Measurements from ENCODE around the gene AGA.
A peak's percentile ranks its signal among the peaks of the same experiment; 100 is the strongest.

AGA gene
- total RNA-seq = 32.7 to 35.4 reads per million in 2 donors

DNA sequence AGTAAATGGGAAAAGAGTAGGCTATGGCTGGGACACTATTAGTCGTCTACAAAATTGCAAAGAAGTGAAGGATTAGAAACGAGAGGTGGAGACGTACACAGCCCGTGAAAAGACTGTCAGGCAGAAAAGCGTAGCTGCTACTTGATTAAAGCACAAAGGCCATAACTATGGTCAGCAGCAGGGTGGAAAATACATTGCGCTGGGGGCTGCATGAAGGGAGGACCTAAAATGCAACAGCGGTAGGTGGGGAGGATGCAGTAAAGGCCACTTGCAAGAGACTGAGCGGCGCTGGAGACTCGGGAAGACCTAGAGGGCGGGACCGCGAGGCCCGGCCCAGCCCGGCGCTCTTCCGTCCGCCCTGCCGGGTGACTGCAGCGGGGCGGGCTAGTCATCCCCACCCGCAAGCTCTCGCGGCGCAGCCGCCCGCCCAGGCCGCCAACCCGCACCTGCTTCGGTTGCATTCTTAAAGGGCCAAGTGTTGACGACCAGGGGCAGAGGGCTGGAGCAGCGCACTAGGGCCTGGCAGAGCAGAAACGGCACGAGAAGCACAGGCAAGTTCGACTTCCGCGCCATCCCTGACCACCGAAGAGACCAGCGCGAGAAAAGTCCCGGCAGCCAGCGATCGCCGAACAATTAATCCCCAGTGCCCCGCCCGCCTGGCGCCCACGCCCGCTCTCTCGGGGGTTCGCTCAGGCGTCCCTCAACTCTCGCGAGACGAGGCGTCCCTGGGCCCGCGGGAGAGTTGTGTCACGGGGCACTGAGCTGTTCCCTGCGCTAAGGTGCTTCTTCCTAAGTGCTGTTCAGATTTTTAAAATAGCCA lies at the start of gene AGA:
Gene AGA (minus strand): TSS at position 635 of the 820 bp plus-strand sequence. CDS start 62 bp downstream, at position 573.
- DNase-seq = peak; percentile 90

DNA sequence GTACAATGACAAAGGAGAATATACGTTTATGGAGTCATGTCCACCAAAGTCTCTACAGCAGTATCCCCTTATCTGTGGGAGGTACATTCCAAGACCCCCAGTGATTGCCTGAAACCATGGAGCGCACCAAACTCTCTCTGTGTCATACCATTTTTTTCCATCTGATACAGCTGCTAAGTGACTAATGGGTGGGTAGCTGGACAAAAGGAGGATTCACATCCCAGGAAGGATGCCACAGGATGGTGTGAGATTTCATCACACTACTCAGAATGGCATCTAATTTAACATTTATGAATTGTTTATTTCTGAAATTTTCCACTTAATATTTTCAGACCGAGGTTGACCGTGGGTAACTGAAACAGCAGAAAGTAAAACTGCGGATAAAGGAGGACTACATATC lies 49.8 kb upstream of the AGA start:
- DNase-seq = no peak

DNA sequence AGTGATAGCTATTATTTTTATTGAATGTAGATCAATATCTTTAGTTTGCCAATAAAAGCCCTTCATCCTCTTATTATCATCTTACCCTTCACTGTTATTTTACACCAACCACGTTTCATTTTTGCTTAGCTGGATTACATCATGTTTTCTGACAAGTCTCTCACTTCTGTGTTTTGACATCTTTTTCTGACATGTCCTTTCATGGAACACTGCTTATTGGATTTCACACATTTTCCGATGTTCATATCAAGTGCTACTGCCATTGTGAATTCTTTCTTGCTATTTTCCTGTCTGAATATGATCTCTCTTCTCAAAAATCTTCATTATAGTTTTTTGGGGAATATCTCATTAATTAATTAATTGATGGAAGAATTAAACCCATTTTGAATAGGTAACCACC lies 48.5 kb upstream of the AGA start:
- DNase-seq = no peak

DNA sequence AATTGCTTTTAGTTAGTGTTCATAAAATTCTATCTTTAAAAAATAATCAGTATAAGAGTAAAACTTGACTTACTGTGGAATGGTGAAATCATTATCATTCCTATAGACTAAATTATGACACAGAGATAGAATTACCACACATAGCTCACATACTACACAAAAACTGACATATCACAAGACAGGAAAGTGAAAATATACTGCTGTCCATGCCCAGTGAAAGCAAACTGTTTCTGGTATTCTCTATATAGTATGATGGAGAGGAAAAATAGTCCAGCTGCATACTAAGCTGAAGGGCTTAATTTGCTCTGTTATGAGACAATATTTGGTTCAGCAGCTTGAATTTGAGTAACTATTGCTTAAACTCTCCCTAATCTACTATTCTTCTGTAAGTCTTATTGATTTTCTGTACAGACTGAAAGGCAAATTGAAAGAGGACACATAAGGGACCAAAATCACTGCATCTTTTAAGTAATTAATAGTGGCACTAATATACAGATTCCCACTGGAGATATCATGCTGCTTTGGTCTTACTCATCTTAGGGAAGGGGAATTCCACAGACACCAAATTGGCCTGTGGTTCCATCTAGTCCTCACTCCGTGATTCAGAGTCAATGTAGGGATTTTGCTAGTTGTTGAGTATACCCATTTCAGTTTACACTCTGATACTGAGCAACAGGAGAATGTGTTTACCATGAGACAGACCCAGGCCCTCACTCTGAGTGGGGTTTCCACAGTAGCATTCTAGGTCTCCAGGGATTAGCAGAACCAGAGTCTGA lies 47.4 kb upstream of the AGA start:
- no peak for DNase-seq

DNA sequence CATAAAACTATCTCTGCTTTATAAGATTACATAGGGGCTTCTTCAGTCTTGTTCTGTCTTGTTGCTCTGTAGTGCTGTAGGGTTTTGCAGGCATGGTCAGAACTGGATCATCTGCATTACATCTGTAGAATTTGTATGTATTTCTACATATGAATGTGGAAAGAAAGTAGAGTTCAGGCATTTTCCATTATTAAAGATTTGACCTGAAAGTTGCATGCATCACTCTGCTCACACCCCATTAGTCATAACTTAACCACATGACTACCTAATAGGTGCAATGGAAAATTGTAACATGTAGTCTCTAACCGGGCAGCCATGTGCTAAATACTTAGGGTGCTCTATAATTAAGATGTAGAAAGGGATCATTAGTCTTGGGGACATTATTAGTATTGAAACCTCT lies 45.7 kb upstream of the AGA start:
- DNase-seq = no peak

DNA sequence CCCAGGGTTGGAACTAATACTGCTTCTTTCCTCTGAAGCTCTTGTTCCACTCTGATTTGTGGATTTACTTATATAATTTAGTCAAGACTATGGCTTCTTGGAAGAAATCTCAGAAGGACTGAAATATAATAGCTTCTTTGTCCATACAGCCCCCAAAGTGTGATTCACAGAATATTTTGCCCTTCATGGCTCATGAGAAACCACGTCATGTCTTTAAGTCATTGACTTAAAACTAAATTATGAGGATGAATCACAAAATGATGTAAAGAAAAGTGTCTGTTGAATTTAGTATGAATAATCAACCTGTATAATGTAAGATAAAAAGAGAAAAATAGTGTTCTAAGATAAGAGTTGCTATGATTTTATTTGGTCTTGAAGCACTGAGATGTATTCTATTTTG lies 43.3 kb upstream of the AGA start:
- no peak for DNase-seq

DNA sequence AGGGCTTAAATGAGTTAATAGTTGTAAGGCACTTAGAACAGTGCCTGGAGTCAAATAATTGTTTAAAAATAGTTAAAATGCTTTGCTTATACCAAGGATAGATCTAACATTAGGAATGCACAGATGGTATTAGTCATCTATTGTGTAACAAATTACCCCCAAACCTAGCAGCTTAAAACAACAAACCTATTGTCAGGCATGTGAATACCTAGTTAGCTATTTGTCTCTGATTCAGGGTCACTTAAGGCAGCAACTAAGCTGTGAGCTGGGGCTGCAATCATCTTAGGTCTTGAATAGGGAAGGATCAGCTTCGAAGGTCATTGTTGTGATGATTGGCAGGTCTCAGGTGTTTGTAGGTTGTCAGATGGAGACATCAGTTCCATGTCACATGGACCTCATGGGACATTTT lies 42.4 kb upstream of the AGA start:
- no peak for DNase-seq

DNA sequence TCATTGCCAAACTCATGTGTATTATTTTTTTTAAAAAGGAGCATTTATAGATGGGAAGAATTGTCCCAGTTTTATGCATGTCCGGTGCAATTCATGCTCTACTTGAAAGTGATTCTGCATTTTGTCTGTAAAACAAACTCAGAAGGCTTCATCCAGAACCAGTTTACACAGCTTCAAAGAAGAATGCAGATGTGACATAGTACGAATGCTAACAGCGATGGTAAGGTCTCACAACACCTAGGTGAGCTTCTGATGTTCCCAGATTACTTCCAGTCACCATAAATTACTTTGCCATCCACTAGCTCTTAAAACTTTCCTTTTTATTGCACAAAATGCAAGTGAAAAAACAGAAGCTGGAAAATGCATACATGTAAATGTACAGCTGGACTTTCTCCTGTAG lies 41.5 kb upstream of the AGA start:
- no peak for DNase-seq

DNA sequence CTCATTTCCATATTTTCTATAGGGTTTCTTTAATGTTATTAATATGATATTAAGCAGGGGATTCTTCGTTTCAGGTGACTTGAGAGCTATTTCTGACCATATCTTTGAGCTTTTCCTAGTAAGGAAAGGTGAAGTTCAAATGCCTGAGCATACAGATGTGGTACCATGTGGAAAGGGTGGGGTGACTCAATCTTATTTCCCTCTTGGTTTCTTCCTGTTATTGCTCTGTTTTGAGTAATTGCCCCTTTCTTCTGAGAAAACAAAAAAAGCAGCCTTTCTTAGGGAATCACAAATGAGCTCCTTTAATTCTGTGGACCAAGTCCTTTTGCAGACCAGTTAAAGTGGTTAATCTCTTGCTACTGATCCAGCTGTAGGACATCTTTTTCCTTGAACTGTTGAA lies 41.0 kb upstream of the AGA start:
- DNase-seq = no peak

DNA sequence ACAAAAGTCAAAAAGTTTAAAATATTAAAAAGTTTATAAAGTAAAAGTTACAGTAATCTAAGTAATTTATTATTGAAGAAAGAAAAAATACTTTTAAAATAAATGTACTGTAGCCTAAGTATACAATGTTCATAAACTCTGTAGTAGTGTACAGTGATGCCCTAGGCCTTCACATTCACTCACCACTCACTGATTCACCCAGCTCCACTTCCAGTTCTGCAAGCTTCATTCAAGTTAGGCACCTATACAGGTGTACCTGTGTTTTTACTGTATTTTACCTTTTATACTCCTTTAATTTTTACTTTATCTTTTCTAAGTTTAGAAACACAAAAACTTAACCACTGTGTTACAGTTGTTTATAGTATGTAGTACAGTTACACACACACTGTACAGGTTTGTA lies 40.1 kb upstream of the AGA start:
- no peak for DNase-seq

DNA sequence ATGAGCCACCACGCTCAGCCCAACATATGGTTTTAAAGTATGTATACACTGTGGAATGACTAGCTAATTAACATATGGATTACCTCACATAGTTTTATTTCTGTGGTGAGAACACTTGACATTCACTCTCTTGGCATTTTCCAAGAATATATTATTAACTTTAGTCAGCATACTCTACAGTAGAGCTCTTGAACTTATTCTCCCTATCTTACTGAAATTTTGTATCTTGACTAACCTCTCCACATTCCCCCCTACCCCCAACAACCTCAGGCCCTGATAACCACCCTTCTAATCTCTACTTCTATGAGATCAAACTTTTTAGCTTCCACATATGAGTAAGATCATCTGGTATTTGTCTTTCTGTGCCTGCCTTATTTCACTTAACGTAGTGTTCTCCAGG lies 38.6 kb upstream of the AGA start:
- DNase-seq = no peak

DNA sequence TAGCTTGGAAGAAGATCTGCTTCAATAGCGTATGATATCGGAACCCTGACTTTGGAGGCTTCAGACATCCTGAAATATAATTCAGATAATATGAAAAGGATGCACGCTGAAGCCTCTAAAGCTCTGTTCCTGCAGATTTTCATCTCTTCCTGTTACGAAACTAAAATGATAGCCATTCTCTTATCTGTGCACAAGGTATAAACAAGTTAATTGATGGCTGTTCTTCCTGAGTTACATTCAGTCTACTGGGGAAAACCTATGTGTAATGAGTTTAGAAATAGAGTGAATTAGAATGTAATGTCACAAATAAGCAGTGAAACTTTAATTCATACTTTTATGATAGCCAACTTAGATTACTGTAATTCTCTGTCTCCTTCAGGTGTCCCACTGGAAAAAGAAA lies 36.8 kb upstream of the AGA start:
- no peak for DNase-seq

DNA sequence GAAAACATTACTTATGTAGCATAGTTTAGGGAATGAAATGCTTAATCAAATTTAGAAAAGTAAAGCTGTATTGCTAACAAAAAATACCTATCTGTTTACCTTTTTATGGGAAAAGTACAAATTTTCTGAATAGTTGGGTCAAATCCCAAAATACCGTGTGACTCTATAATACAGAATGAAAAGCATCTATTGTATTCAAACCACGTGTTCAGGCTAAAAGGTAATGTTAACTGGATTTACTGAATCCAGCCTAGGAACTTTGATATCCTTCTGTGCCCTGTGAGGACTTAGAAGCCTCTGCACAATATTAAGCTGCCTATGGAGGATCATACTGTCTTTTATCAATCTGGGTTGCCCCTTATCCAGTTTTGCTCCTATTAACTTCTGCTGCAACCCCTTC lies 36.3 kb upstream of the AGA start:
- no peak for DNase-seq

DNA sequence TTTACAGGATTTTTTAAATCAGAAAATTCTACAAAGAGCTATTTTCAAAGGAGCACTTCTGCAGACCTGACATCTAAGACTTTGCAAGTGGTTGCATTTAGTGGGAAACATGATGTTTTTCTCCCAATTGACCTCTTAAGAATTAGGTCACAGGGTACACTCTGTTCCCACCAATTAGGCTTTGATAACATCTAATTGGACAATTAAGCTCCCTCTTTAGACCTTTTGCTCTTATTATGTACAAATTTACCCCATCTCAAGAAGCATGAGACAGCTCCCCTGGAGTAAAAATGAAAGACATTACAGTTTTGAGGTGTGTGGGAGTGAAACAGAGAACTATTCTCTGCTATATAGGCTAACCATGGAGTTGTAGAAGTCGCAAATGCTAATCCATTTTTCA lies 31.8 kb upstream of the AGA start:
- no peak for DNase-seq

DNA sequence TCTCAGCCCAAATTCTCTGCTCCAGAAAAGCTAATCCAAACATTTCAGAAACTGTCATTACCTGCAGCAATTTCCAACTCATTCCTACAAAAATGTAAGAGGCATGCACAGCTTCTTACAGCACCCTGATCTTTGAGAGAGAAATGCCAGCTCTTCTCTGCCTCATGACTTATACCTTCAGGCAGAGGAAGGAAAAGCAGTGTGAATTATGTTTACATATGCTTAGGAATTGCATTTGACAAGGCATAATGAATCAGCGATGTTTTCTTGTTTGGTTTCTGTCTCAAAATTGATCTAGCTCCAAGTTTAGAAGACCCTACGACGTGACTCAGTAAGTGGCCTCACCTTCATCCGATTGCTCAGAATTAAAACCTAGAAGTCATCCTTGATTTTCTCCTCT lies 21.8 kb upstream of the AGA start:
- DNase-seq = no peak

DNA sequence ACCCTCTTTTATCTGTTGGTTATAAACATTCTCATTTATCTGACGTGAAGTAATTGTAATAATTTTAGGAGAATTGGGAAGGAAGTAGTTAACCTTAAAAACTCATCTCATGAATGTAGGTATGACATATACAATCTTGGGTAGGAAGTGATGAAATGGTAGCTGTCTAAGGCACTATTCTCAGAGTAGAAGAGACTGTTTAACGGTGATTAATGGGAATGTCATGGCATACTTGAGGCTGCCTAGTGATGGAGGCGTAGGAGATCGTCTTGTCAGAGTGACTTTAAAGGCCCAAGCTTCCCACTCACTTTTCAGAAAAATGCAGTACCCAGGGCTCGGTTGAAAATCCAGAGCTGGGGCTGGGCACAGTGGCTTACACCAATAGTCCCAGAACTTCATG lies 19.4 kb upstream of the AGA start:
- DNase-seq = no peak

DNA sequence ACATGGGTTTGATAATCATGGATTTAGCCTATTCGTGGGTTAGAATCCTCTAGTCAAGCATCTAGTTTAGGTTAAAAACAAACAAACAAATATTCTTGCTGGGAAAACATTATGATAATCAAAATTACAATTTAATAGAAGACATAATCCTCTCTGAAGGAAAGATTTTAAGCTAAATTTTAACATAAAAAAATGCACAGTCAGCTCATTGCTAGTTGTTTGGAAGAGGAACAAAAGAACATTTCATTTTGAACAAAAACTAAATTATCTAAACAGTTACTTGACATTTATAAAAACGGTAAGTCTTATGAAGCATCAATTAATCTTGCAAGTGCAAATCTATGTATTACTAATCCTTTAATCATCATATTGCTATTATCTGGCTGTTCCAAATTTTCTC lies 18.2 kb upstream of the AGA start:
- no peak for DNase-seq

DNA sequence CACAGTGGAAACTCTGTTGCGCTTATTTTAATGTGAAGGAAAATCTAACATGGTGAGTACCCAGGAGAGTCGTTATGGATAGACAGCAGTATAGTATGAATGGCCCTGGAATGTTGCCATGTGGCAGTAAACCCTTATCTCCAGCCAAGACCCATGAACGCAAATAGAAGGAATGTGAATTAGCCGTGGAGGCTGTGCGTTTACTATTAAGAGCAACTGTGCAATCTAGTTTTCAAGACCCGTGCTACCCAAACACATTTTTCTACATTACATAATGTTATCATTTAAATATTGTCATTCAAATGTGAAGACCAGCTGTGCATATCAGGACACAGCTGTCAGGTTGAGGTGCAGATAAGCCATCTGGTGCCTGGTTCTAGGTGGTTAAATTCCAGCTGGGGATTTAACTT lies 13.3 kb upstream of the AGA start:
- DNase-seq = no peak

DNA sequence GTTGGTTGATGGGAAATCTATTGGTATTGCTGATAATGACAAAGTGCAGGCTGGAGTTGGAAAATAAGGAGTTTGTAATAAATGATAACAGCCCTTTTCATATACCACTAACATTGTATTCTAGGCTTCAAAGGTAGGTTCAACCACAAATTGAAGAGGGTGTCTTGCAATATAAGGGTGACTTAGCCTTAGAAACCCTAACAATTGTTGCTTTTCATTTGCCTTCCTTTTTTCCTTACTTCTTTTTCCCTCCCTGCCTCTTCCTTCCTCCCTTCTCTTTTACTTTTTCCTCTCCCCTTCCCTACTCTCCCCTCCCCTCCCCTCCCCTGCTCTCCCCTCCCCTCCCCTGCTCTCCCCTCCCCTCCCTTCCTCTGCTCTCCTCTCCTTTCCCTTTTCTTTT lies 10.9 kb upstream of the AGA start:
- DNase-seq = no peak

DNA sequence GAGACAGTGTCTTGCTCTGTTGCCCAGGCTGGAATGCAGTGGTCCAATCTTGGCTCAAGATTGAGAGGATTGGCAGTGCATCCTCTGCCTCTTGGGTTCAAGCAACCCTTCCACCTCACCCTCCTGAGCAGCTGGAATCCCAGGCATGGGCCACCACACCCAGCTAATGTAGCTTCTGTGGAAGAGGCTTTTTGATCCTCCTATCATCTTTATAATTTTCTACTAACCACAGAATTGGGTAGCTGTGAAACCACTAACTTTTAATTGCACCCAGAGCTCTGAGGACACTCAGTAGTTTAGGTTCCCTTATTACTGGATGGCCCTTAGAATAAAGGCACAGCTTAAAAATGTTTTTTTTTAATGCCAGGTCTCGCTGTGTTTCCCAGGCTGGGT lies 8.9 kb upstream of the AGA start:
- DNase-seq = no peak

DNA sequence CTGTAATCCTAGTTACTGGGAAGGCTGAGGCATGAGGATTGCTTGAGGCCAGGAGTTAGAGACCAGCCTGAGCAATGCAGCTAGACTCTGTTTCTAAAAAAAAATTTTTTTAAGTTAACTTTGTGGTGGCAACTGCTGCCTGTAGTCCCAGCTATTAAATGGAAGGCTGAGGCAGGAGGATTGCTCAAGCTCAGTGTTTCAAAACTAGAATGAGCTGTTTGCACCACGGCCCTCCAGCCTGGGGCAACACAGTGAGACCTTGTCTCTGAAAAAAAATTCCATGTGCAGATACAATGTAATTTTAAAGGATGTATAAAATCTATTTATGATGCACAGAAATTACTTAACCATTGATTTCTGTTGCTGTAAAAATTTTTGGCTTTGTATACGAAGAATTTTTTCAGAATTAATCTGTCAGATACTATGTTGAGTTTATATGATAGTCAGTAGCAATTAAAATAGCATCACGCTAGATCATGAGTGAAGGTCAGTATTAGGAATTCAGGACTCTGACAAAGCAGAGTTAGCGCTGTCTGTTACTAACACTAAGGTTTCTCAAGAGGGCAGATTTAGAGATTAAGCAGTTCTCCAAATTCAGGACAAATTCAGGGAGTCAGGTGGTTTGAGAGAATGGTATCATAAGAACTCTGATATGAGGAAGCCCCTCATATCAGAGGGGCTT lies 8.3 kb upstream of the AGA start:
- no peak for DNase-seq

DNA sequence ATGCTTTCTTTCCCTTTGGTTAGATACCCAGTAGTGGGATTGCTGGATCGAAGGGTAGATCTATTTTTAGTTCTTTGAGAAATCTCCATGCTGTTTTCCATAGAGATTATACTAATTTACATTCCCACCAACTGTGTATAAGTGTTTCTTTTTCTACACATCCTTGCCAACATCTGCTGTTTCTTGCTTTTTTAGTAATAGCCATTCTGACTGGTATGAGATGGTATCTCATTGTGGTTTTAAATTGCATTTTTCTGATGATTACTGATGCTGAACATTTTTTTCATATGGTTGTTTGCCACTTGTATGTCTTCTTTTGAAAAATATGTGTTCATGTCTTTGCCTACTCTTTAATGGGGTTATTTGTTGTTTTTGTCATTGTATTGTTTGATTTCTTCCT lies 6.6 kb upstream of the AGA start:
- no peak for DNase-seq

DNA sequence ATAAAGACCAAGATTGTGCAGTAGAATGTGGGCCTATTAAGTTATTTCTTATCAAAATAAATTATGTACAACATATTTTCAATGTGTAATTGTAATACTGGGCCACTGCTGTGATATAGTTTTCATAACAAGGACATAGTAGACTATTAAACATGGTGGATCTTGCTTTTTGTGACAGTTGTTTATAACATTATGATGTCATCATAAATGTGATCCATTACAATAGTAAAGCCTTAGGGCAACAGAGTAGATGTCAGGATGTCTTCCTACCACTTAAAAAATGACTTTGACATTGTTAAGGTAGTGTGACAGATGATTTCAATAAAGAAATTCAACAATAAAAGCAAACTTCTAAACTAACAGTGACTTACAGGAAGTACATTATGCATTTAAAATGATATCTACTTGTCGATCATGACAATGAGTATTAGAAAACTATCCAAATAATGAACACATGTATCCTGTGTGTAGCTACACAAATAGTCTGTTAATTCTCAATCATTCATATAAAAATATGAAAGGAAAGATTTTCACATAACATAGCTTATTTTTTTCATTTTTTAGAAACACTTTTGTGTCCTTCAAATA lies 5.3 kb upstream of the AGA start:
- no peak for DNase-seq

DNA sequence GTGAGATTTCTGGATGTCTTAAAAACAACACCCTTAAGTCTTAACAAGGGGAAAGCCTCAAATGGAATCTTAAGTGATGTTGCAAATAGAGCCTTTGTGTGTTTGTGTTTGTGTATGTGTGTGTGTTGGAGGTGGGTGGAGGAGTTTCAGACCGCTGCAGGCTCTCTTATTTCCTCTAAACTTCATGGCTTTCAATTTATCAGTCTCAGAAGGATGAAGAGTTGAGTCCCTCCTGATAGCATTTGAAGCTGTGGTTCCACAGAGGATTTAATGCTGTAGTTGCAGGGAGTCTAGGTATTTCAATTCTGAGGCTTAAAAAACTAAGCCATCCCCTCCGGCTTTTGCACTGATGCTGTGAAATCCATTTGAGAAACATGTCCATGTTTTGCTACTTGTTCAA lies 4.3 kb upstream of the AGA start:
- DNase-seq = no peak
